ENCODE results near the gene LYRM1.
"Not testable (repeated sequence)": the region's sequence is repeated elsewhere in the genome, so short reads cannot be mapped to it uniquely, and the experiment has no call there.

LYRM1 gene

DNA sequence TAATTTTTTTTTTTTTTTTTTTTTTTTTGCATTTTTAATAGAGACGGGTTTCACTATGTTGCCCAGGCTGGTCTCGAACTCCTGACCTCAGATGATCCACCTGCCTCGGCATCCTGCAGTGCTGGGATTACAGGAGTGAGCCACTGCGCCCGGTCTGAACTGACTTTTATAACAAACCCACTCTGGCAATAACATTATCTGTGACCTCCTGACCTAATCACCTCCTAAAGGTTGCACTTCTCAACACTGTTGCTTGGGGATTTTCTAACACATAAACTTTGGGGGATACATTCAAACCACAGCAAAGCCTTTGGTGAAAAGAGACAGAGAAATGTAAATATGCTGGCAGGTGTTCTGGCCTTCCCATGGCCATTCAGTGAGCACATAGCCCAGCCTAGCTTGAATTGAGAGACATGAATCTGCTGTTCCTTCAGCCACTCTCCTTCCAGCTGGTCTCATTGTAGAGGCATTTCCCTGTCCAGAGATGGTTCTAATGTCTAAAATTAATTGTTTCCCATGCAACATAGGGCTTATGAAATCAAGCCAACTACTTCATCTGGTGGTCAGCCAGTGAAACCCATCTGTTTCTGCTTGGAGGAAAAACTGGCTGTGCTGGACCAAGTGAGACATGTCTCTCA lies 28.3 kb downstream of the LYRM1 start:
- no peak overlapping the region for H3K4me3 ChIP-seq (replicated peaks; ENCODE audit: low read depth, low read length)
- no peak for DNase-seq (ENCODE audit: extremely low read depth, low read depth)
- TF ChIP-seq, protein P1, sequence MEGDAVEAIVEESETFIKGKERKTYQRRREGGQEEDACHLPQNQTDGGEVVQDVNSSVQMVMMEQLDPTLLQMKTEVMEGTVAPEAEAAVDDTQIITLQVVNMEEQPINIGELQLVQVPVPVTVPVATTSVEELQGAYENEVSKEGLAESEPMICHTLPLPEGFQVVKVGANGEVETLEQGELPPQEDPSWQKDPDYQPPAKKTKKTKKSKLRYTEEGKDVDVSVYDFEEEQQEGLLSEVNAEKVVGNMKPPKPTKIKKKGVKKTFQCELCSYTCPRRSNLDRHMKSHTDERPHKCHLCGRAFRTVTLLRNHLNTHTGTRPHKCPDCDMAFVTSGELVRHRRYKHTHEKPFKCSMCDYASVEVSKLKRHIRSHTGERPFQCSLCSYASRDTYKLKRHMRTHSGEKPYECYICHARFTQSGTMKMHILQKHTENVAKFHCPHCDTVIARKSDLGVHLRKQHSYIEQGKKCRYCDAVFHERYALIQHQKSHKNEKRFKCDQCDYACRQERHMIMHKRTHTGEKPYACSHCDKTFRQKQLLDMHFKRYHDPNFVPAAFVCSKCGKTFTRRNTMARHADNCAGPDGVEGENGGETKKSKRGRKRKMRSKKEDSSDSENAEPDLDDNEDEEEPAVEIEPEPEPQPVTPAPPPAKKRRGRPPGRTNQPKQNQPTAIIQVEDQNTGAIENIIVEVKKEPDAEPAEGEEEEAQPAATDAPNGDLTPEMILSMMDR (IDR thresholded peaks at IDR 0.05; ENCODE audit: low read depth, low read length, missing control alignments), result no peak

DNA sequence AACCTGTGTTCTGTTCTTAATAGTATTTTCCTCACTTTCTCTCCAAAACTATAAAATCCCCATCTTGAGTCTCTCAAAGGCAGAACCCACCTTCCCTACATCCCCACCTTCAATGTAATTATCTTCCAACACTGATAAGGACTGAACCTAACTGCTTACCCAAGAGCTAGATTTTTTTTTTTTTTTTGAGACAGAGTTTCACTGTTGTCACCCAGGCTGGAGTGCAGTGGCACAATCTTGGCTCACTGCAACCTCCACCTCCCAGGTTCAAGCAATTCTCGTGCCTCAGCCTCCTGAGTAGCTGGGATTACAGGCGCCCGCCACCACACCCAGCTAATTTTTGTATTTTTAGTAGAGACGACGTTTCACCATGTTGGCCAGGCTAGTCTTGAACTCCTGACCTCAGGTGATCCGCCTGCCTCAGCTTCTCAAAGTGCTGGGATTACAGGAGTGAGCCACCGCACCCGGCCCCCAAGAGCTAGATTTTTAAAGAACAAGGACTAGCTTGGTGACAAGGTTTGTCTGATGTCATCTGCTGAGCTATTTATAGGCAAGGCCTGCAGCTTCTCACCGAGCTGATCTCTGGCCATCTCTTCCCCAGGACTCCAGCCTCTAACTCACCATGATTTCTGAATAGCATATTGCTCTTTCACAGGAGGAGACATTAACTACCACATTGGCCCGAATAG lies 29.2 kb downstream of the LYRM1 start:
- DNase-seq (ENCODE audit: extremely low read depth, low read depth), result not testable (repeated sequence)

DNA sequence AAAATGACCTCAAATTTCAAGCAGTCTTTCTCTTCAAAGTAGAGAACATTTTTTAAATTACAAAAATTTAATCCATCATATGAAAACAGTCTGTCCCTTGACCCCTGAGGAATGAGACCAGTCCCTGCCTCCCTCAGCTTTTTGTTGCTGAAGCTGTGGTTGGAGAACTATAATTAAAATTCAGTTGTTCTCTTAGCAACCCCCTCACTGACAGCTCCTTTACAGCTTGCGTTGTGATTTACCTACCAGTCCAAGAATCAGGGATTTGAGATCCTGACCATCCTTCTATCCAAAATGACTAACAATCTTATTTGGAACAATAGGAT lies 29.8 kb downstream of the LYRM1 start:
- H3K4me3 ChIP-seq (replicated peaks; ENCODE audit: low read depth, low read length), result no peak overlapping the region
- DNase-seq (ENCODE audit: extremely low read depth, low read depth), result no peak
- TF ChIP-seq, protein P1 (IDR thresholded peaks at IDR 0.05; ENCODE audit: low read depth, low read length, missing control alignments), result no peak

More for the DNA sequence above, 29.2 kb downstream of the LYRM1 start:
- not testable (repeated sequence) for H3K4me3 ChIP-seq (replicated peaks; ENCODE audit: low read depth, low read length)

DNA sequence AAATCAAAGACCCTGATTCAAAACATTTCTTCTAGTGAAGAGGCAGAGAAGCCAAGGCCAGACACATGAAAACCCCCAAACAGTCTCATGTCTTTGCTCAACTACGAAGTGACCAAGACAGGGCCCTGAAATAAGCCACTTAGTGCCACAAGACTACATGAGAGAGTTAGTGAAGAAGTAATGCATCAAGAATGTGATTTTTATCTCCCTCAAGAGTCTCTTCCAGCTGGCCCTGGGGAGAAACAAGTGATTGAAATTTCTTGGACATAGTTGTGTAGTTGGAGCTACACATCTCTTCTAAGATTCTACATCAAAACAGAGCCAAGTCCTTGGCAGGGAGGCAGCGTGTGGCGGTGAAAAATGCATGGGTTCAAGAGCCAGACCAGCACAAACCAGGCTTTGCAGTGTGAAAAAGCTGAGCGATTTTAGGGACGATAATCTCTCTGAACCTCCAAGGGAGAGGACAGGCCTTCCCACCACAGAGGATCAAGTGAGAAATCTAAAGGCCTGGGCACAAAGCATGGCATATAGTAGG lies 30.6 kb downstream of the LYRM1 start:
- no peak overlapping the region for H3K4me3 ChIP-seq (replicated peaks; ENCODE audit: low read depth, low read length)
- TF ChIP-seq, protein P1 (IDR thresholded peaks at IDR 0.05; ENCODE audit: low read depth, low read length, missing control alignments), result no peak
- DNase-seq (ENCODE audit: extremely low read depth, low read depth), result no peak

DNA sequence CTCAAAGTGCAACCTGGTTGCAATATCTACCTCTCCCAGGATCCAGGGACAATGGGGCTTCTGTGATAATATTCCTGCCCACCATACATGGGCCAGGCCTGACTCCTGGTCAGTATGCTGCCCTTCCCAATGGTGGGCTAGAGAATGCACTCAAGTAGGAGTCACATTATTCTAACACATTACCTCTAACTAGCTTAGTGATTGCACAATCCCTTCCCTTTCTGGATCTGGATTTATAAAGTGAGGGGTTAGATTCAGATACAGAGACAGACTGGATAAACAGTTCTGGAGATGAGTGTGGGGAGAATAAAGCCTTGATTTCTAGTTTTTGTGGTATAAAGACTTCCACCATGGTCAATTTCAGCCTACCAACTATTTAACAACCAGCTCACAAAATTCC lies 33.0 kb downstream of the LYRM1 start:
- TF ChIP-seq, protein P1 (IDR thresholded peaks at IDR 0.05; ENCODE audit: low read depth, low read length, missing control alignments), result no peak
- DNase-seq (ENCODE audit: extremely low read depth, low read depth), result no peak
- H3K4me3 ChIP-seq (replicated peaks; ENCODE audit: low read depth, low read length), result no peak overlapping the region

DNA sequence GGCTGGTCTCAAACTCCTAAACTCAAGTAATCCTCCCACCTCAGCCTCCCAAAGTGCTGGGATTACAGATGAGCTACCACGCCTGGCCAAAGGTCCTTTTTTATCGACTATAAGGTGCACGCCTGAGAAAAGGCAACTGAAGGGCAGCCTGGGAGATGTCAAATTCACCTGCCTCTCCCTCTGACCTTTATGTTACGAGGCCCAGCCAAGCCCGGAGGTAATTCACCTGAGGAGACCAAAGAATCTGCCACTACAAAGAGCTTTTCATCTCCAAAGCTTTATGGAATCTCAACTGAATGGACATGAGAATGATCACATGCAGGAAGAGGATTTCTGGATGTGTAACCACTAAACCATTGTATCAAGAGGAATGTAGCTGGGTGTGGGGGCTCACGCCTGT lies 37.2 kb downstream of the LYRM1 start:
- TF ChIP-seq, protein P1 (IDR thresholded peaks at IDR 0.05; ENCODE audit: low read depth, low read length, missing control alignments), result no peak
- DNase-seq (ENCODE audit: extremely low read depth, low read depth), result no peak
- no peak overlapping the region for H3K4me3 ChIP-seq (replicated peaks; ENCODE audit: low read depth, low read length)

DNA sequence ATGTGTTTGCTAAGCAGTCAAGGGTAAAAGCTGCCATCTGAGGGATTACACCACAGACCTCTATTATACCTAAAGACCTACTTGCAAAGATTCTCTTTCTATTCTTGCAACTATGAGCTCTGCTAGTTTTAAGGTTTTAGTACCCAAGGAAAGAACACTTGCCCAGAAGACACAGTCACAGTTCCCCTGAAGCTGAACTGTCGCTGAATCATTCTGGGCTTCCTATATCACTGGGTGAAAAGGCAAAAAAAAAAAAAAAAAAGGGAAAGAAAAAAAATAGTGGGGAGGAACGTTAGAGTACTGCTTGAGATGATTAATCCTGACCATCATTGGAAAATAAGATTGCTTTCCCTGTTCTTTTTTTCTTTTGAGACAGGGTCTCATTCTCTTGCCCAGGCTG lies 37.9 kb downstream of the LYRM1 start:
- no peak overlapping the region for H3K4me3 ChIP-seq (replicated peaks; ENCODE audit: low read depth, low read length)
- no peak for DNase-seq (ENCODE audit: extremely low read depth, low read depth)
- TF ChIP-seq, protein P1 (IDR thresholded peaks at IDR 0.05; ENCODE audit: low read depth, low read length, missing control alignments), result no peak

Data from HFF-Myc (cell line).